Activated naive CD8-positive, alpha-beta T cell treated with anti-CD3 and anti-CD28 coated beads for 36 hours (primary cell): ENCODE results near the gene MUC20. TPM values are rescaled to one million over a fixed set of nuclear protein-coding genes. Genes with fewer than 3 reads are reported as not detected.
"Not testable (repeated sequence)": the region's sequence is repeated elsewhere in the genome, so short reads cannot be mapped to it uniquely, and the experiment has no call there.

Experiments used
- DNase-seq: peaks from one replicate; pipeline ENCODE4 v3.0.0; 2021
- H3K27ac Mint-ChIP-seq: one replicate; pipeline ENCODE4 v1.8.0; 2022; ENCODE audit warnings: mild to moderate bottlenecking, moderate library complexity, mixed read lengths
- H3K27me3 Mint-ChIP-seq: one replicate; pipeline ENCODE4 v1.8.0; 2022; ENCODE audit warnings: mild to moderate bottlenecking, mixed read lengths
- H3K36me3 Mint-ChIP-seq: one replicate; pipeline ENCODE4 v1.8.0; 2021; ENCODE audit warnings: mild to moderate bottlenecking, mixed read lengths
- H3K4me1 Mint-ChIP-seq: one replicate; pipeline ENCODE4 v1.8.0; 2021; ENCODE audit warnings: mixed read lengths
- H3K4me3 Mint-ChIP-seq: one replicate; pipeline ENCODE4 v1.8.0; 2022; ENCODE audit warnings: mild to moderate bottlenecking, moderate library complexity, mixed read lengths
- H3K9me3 Mint-ChIP-seq: one replicate; pipeline ENCODE4 v1.8.0; 2022; ENCODE audit warnings: mixed read lengths
- total RNA-seq, 2 experiments: library from RNA; stranded (reverse); gene quantifications; one replicate each; pipeline ENCODE4 v1.2.3, GENCODE V29; 2021

Gene MUC20
- total RNA-seq, 2 experiments from 2014 or later: 0.26 to 0.29 TPM

DNA sequence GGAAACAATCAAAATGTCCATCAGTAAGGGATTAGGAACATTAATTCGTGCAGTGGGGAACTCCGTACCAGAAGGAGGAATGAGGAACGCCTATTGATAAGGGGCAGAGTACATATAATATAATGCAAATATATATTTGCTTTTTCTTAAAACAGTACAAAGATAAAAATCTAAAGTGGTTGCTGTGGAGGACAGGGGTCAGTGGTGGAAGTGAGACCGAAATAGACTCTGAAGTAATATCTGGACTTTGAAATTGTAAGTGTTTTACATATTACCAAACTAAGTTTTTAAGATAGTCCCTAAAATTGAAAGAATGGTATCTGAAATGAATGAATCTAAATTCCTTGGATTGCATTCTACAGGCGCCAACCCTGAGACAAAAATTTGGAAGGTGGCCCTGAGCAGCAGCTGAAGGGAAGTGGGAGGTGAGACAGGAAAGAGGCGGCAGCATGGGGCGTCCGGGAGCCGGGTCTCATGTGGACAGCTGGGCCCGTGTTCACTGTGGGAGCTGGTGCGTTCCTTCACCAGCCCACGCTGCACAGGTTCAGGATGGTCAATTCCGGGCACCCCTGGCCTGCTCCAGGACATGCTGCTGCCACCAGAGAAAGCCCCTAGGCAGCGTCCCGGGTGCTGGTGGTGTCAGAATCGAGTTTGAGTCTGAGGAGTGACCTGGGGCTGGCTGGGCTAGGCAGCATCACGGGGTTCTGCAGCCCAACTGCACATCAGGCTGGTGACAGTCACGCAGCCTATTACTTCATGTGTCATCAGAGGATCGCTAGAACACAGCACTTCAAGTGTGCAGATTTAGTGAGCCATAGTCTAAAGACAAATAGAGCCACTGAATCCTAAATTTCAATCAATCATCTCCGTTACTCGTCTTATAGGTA, 31.4 kb upstream of the MUC20 start:
- H3K27ac Mint-ChIP-seq, DNase-seq, H3K9me3 Mint-ChIP-seq, H3K4me3 Mint-ChIP-seq, H3K27me3 Mint-ChIP-seq: not testable (repeated sequence)
- H3K4me1 Mint-ChIP-seq: peaks cover 19% of the 10 kb centered on the region
- H3K36me3 Mint-ChIP-seq: peaks cover 35% of the 10 kb centered on the region

DNA sequence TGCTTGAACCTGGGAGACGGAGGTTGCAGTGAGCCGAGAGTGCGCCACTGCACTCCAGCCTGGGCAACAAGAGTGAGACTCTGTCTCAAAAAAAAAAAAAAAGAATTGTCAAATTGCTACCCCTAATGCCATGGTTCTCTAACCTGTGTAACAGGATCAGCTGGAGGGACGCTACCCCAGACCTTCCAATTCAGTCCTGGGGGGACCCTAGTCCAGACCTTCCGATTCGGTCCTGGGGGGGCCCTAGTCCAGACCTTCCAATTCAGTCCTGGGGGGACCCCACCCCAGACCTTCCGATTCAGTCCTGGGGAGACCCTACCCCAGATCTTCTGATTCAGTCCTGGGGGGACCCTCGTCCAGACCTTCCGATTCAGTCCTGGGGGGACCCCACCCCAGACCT, 29.8 kb upstream of the MUC20 start:
- Mint-ChIP-seq H3K27me3 (no peaks in the 10 kb centered on the region), H3K36me3 (peaks cover 38% of the 10 kb centered on the region), H3K9me3 (no peaks in the 10 kb centered on the region), H3K27ac (peak overlapping the region; percentile 79), H3K4me3 (no peak overlapping the region), H3K4me1 (peaks cover 20% of the 10 kb centered on the region)
- DNase-seq: no peak

DNA sequence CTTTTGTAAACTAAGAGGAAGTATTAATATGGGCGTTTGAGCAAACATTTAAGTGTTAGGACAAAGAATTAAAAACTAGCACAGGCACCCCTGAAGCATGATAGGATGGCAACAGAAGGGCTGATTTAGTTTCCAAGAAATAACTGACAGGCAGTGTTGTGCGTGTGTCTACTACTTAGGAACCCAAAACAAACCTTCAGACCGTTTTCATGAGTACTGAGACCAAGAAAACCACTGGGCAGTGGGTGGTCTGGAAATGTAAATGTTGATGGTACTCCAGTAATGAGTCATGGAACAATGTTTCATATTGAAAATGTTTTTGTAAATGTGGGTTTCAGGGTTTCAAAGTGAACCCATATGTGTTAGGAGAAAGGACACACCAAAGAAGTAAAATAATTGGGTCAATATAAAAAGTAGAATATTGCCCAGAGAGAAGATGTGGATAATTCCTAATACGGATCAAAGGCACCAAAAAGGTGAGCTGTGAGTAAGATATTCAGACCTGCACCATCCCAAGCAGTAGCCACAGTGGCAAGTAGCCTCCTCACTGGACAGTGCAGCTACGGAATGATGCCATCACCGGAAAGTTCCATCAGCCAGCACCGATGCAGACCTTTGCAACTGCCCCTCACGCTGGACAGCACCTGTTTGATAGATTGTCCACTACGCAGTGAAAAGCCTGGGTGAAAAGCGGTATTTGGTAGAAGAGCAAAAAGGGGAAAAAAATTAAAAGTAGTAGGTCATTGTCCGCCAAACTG, 29.0 kb upstream of the MUC20 start:
- not testable (repeated sequence) for DNase-seq, H3K9me3 Mint-ChIP-seq, H3K27me3 Mint-ChIP-seq
- Mint-ChIP-seq H3K4me1 (peaks cover 21% of the 10 kb centered on the region), H3K27ac (peak overlapping the region; percentile 82), H3K36me3 (peaks cover 37% of the 10 kb centered on the region), H3K4me3 (peak overlapping the region; percentile 11)

DNA sequence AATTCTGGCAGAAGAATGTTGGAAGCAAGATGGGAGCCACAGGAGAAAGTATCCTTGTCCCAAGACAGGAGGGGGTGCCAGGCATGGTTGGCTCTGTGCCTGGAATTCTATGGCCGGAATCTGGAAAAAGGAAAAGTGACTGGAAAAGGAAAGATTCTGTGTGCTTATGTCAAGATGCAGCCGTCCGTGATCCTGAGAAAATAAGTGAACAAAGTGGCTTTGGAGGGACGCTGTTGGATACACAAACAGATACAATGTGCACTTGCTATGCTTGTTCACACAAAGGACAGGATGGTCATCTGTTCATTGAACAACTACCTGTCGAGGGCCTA, 28.5 kb upstream of the MUC20 start:
- Mint-ChIP-seq H3K36me3 (peaks cover 40% of the 10 kb centered on the region), H3K9me3 (no peaks in the 10 kb centered on the region), H3K4me1 (peaks cover 21% of the 10 kb centered on the region), H3K4me3 (no peak overlapping the region), H3K27ac (peak overlapping the region; percentile 82), H3K27me3 (no peaks in the 10 kb centered on the region)
- no peak for DNase-seq

- Mint-ChIP-seq H3K36me3 (peaks cover 41% of the 10 kb centered on the region), H3K9me3 (no peaks in the 10 kb centered on the region), H3K27ac (peak overlapping the region; percentile 82), H3K27me3 (no peaks in the 10 kb centered on the region), H3K4me3 (no peak overlapping the region), H3K4me1 (peaks cover 21% of the 10 kb centered on the region)
- DNase-seq: no peak
Observed at GRCh38 chr3:195692781-195693427, 27.9 kb upstream of the MUC20 start.

- no peaks in the 10 kb centered on the region for H3K9me3 Mint-ChIP-seq
- no peak overlapping the region for H3K4me3 Mint-ChIP-seq
- no peaks in the 10 kb centered on the region for H3K27me3 Mint-ChIP-seq
- no peak for DNase-seq
- peaks cover 21% of the 10 kb centered on the region for H3K4me1 Mint-ChIP-seq
- peaks cover 41% of the 10 kb centered on the region for H3K36me3 Mint-ChIP-seq
- H3K27ac Mint-ChIP-seq: peak overlapping the region; percentile 21
Observed at GRCh38 chr3:195693428-195694216, 27.2 kb upstream of the MUC20 start.

- not testable (repeated sequence) for H3K4me3 Mint-ChIP-seq, H3K27ac Mint-ChIP-seq, H3K27me3 Mint-ChIP-seq, H3K9me3 Mint-ChIP-seq, DNase-seq
- peaks cover 21% of the 10 kb centered on the region for H3K4me1 Mint-ChIP-seq
- H3K36me3 Mint-ChIP-seq: peaks cover 41% of the 10 kb centered on the region
Observed at GRCh38 chr3:195694217-195695076, 26.3 kb upstream of the MUC20 start.

DNA sequence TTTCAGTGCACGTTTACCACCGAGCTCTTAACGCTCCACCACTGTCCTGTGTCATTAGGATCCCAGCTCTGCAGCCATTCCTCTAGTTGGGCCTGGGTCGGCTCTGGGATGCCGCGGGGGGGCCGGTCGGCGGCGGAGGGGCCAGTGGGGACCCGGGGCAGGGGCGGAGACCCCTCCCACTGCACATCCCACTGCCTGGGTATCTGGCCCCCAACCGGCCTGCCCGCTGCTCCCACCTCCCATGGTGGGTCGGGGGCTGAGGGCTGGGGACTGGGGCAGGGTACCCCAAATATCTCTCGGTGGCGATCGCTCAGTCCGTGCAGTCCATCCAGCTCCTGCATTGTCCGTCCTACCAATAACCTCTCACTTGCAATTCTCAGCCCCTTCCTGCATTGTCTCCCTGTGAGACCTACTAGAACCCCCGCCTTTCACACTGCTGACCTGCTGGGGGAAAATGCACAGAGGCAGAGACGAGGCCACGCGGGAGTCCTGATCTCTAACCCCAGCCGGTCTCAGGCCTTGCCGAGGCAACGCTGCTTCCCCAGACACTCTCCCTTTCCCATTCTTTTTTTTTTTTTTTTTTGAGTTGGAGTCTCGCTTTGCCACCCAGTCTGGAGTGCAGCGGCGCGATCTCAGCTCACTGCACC, 24.0 kb upstream of the MUC20 start:
- Mint-ChIP-seq H3K9me3 (no peaks in the 10 kb centered on the region), H3K27ac (no peak overlapping the region), H3K4me1 (peaks cover 16% of the 10 kb centered on the region), H3K27me3 (no peaks in the 10 kb centered on the region), H3K4me3 (no peak overlapping the region), H3K36me3 (peaks cover 40% of the 10 kb centered on the region)
- DNase-seq: no peak

- no peak overlapping the region for H3K27ac Mint-ChIP-seq
- H3K4me1 Mint-ChIP-seq: peaks cover 6% of the 10 kb centered on the region
- H3K27me3 Mint-ChIP-seq: no peaks in the 10 kb centered on the region
- H3K9me3 Mint-ChIP-seq: no peaks in the 10 kb centered on the region
- peaks cover 30% of the 10 kb centered on the region for H3K36me3 Mint-ChIP-seq
- no peak overlapping the region for H3K4me3 Mint-ChIP-seq
- DNase-seq: no peak
Observed at GRCh38 chr3:195697582-195698324, 23.0 kb upstream of the MUC20 start.

DNA sequence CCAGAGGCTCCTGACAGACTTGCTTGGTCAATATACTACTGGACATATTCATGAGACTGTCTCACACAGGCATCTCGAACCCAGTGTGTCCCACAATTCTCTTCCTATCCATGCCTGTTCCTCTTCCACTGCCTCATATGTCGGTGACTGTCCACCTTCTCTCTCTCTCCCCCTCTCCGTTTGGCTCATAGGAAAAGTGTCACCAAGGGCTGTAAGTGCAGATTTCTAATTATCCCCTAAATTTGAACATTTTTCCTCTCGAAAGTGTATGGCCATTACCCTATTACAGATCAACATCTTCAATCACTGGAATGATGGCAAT, 22.5 kb upstream of the MUC20 start:
- H3K27ac Mint-ChIP-seq: no peak overlapping the region
- peaks cover 26% of the 10 kb centered on the region for H3K36me3 Mint-ChIP-seq
- H3K27me3 Mint-ChIP-seq: no peaks in the 10 kb centered on the region
- no peak overlapping the region for H3K4me3 Mint-ChIP-seq
- no peaks in the 10 kb centered on the region for H3K9me3 Mint-ChIP-seq
- DNase-seq: no peak
- peaks cover 2% of the 10 kb centered on the region for H3K4me1 Mint-ChIP-seq

- Mint-ChIP-seq H3K27ac (no peak overlapping the region), H3K9me3 (no peaks in the 10 kb centered on the region), H3K36me3 (peaks cover 23% of the 10 kb centered on the region), H3K4me3 (no peak overlapping the region), H3K27me3 (no peaks in the 10 kb centered on the region), H3K4me1 (peaks cover 2% of the 10 kb centered on the region)
- no peak for DNase-seq
Observed at GRCh38 chr3:195698647-195699387, 22.0 kb upstream of the MUC20 start.

- Mint-ChIP-seq H3K27me3 (no peaks in the 10 kb centered on the region), H3K27ac (no peak overlapping the region)
Observed at GRCh38 chr3:195699388-195699771, 21.4 kb upstream of the MUC20 start.

DNA sequence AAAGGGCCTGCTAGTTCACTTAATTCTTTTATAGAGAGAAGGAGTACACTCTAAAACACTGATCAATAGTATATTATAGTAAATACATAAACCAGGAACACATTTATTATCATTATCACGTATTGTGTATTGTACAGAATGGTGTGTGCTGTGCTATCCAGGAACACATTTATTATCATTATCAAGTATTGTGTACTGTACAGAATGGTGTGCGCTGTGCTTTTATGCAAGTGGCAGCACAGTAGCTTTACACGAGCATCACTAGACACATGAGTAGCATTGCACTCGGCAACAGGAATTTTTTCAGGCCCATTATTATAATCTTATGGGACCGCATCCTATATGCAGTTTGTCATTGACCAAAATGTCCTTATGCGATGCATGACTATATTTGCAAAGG, 20.9 kb upstream of the MUC20 start:
- H3K36me3 Mint-ChIP-seq: peaks cover 19% of the 10 kb centered on the region
- H3K27ac Mint-ChIP-seq: no peak overlapping the region
- H3K4me1 Mint-ChIP-seq: peaks cover 2% of the 10 kb centered on the region
- DNase-seq: no peak
- no peaks in the 10 kb centered on the region for H3K9me3 Mint-ChIP-seq
- H3K27me3 Mint-ChIP-seq: no peaks in the 10 kb centered on the region
- H3K4me3 Mint-ChIP-seq: no peak overlapping the region

More at GRCh38 chr3:195699388-195699771, 21.4 kb upstream of the MUC20 start:
- peaks cover 2% of the 10 kb centered on the region for H3K4me1 Mint-ChIP-seq
- peaks cover 19% of the 10 kb centered on the region for H3K36me3 Mint-ChIP-seq
- DNase-seq: no peak
- H3K4me3 Mint-ChIP-seq: no peak overlapping the region
- H3K9me3 Mint-ChIP-seq: no peaks in the 10 kb centered on the region
